ENCODE results near the gene SPDYE4.

Gene SPDYE4

GRCh38 chr17:8742274-8742673, 16.1 kb downstream of the SPDYE4 start:
- no peak overlapping the region for H3K4me3 ChIP-seq (ENCODE audit: control insufficient read depth, low read depth, low read length)
- no peak for DNase-seq (ENCODE audit: low read depth)
- TF ChIP-seq CTCF (IDR thresholded peaks at IDR 0.05; ENCODE audit: control insufficient read depth, insufficient read depth, low read depth, low read length, missing control alignments) = no peak

DNA sequence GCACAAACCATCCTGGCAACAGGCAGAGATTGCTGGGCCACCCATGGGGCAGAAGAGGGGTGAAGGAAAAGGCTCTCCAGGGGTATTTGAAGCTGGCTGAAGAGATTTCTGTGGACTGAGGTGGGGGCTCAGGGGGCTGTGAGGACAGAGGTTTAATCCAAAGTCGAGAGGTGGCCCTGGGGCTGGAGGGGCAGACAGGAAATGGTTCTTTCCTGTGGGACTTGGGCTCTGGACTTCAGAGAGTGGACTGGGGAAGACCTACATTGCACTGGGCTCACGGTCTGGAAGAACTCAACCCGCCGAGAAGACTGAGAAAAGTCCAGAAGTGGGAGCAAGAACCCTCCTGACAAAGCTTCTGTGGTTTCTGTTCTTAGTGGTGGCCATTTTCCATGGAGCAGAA, 16.6 kb downstream of the SPDYE4 start:
- TF ChIP-seq CTCF (IDR thresholded peaks at IDR 0.05; ENCODE audit: control insufficient read depth, insufficient read depth, low read depth, low read length, missing control alignments) = no peak
- no peak overlapping the region for H3K4me3 ChIP-seq (ENCODE audit: control insufficient read depth, low read depth, low read length)
- DNase-seq (ENCODE audit: low read depth) = no peak

DNA sequence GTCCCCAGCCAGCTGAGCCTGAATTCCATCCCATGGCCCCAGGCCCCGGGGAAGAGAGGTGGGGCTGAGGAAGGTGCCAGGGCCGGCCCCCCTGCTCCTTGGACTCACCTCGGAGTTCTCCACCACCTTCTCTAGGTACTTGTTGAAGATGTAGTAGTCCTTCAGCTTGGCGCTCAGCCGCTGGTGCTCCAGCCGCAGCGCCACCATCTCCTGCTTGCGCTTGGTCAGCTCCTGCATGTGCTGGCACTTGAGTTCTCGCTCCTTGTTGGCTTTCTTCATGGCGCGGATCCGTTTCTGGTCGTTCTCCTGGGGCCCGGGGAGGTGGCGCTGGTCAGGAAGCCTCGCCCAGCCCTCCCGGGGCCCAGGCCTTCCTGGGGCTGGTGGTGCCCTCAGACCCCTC, 17.0 kb downstream of the SPDYE4 start:
- H3K4me3 ChIP-seq (ENCODE audit: control insufficient read depth, low read depth, low read length) = no peak overlapping the region
- DNase-seq (ENCODE audit: low read depth) = no peak
- no peak for TF ChIP-seq CTCF (IDR thresholded peaks at IDR 0.05; ENCODE audit: control insufficient read depth, insufficient read depth, low read depth, low read length, missing control alignments)

DNA sequence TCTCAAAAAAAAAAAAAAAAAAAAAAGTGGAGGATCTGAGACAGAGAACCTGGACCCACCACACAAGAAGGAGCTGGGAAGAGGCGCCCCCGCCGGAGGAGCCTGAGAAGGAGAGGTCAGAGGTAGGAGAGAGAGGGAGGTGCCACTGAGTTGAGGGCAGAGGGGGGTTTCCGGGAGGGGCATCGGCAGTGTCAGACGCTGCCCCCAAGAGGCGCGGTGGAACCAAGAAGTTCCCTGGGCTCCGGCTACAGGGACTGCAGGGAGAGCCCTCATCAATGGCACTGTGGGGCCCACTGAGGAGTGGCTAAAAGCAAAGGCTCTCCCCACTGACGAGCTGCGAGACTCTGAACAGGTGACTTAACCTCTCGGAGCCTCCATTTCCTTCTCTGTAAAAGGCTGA, 17.9 kb downstream of the SPDYE4 start:
- H3K4me3 ChIP-seq (ENCODE audit: control insufficient read depth, low read depth, low read length) = no peak overlapping the region
- TF ChIP-seq CTCF (IDR thresholded peaks at IDR 0.05; ENCODE audit: control insufficient read depth, insufficient read depth, low read depth, low read length, missing control alignments) = no peak
- DNase-seq (ENCODE audit: low read depth) = no peak

DNA sequence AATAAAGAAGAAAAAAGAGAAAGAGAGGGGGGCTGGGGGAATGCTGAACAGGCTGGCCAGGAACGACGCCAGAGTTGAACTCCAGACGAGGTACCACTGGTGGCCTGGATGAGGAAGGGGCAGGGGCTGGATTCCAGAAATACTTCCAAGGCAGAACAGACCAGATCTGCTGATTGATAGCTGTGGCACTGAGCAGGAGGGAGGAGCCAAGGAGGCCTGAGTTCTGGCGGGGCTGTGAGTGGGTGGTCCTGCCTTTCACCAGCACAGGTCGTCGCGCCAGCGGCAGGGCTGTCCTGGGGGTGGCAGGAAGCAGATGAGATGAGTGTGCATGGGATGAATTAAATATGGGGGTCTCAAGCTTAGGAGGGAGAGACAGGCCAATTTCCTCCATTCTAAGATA, 19.2 kb downstream of the SPDYE4 start:
- no peak for DNase-seq (ENCODE audit: low read depth)
- H3K4me3 ChIP-seq (ENCODE audit: control insufficient read depth, low read depth, low read length) = no peak overlapping the region
- TF ChIP-seq CTCF (IDR thresholded peaks at IDR 0.05; ENCODE audit: control insufficient read depth, insufficient read depth, low read depth, low read length, missing control alignments) = no peak

- no peak overlapping the region for H3K4me3 ChIP-seq (ENCODE audit: control insufficient read depth, low read depth, low read length)
- no peak for TF ChIP-seq CTCF (IDR thresholded peaks at IDR 0.05; ENCODE audit: control insufficient read depth, insufficient read depth, low read depth, low read length, missing control alignments)
- no peak for DNase-seq (ENCODE audit: low read depth)
These were observed 21.6 kb downstream of the SPDYE4 start for GRCh38 chr17:8736796-8737195.

DNA sequence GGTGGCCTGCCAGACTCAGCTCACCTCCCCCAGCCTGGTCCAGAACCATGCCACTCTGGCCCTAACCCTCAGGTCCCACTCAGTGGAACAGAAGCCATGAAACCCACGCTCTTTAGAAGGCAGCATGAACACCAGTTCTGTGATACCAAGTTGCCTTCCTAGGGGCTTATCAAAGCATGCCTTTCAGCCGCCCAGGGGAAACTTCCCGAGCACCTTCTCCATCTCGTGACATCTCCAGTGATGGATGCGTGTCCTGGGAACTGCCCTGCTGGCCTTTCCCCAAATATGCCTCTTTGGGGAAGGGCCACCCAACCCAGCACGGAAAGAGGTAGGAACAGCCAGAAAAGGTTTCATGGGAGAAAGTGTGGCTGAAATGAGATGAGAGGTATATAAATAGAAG, 22.0 kb downstream of the SPDYE4 start:
- DNase-seq (ENCODE audit: low read depth) = no peak
- no peak for TF ChIP-seq CTCF (IDR thresholded peaks at IDR 0.05; ENCODE audit: control insufficient read depth, insufficient read depth, low read depth, low read length, missing control alignments)
- no peak overlapping the region for H3K4me3 ChIP-seq (ENCODE audit: control insufficient read depth, low read depth, low read length)

Measured in AG09309 (cell line).